ENCODE data around the gene S100Z.

GRCh38 chr5:76941442-76941841, 91.6 kb downstream of the S100Z start:
- no peak for TF ChIP-seq POLR2A (IDR thresholded peaks at IDR 0.05)
- TF ChIP-seq CTCF (IDR thresholded peaks at IDR 0.05), result no peak
